Measurements from ENCODE around the gene PPP2R2B.
"Not testable (repeated sequence)": the region's sequence is repeated elsewhere in the genome, so short reads cannot be mapped to it uniquely, and the experiment has no call there.

PPP2R2B gene

DNA sequence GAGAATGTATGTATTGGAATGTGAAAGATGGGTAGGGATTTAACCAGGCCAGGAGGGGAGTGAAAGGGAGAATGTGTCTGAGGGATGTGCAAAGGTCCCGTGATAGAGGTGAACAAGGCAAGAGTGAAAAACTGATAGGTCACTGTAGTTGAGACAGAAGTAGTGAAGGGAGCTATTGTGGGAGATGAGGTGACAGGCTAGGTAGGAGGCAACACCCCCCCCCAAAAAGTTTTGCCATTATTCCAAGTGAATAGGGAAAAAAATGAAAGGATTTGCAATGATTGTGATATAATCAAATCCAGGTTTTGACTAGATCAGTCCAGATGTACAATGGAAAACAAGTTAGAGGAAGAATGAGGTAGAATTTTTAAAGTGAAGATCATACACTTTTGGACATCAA, 226.0 kb downstream of the PPP2R2B start:
- DNase-seq (ENCODE audit: low read depth in 2 of 2): no peak

DNA sequence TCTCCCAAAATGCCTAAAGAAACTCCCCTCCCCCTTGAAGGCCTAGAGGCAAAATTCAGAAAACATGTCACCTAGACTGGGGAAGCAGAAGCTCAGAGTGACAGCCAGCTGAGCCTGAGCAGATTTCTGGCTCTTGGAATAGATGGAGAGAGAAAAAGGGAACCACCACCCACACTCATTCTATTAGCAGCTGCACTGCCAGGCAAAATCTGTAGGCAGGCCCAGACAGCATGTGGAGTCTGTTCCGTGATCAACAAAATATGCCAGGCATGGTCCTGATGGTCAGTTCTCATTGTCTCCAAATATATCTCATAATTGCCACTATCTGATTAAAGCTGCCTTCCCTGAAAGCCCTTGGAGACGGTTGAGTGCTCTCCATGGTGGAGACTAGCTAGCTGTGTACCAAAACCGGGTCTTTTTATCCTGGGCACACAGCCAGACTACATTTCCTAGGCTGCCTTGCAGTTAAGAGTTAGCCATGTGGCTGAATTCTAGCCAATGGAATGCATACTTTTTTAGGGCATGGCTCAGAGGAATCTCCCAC, 230.8 kb downstream of the PPP2R2B start:
- DNase-seq (ENCODE audit: low read depth in 2 of 2): no peak

DNA sequence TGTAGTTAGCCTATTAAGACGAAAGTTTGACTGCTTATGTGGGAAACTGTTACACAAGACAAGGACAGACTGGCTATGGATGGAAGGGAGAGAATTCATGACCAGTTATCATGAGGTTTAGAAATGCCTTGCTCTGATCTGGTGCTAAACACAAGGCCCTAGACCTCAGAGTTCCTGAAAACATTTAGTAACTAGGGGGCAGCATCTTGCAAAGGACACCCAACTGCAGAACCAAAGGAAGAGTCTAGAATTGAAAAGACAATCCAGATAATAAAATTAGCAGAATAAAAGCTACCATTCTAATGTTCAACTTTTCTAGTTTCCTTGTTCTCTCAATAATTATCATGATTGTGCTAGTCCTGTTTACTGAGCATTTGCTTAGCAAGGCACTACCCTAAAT, 232.1 kb downstream of the PPP2R2B start:
- no peak for DNase-seq (ENCODE audit: low read depth in 2 of 2)

DNA sequence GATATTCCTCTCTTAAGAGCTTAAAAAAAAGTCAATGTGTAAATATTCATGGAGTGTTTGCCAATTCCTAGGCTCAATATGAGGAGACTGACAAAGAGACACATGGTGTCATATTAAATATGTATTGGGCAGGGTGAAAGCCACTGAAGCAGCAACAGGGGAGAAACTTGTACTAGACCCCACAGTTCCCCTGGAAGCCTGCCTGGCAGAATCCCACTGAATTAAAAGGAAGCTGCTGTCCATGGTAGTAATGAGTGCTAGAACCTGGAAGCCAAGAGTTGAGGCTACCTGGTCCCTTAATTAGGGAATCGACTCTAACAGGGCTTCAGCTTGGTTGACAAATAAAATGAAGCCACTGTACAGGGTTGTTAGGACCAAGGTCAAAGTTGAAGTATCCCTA, 233.2 kb downstream of the PPP2R2B start:
- no peak for DNase-seq (ENCODE audit: low read depth in 2 of 2)

DNA sequence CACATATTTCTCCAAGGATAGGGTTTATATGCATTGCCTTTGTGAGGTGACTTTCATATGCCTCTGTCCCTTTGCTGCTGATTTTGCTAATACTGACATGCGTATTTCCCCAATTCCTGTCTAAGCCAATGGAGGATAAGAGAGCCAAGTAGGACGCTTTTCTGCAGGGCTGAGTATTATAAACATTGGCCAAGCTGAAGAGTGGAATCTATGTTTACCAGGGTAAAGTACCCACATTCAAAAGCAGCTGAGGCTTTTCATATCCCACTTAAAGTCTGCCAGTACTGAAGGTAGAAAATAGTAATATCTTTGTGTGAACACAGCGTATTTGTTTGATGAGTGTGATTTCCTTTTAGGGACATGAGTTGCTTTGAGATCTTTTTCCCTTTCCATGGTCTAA, 233.7 kb downstream of the PPP2R2B start:
- DNase-seq (ENCODE audit: low read depth in 2 of 2): no peak

DNA sequence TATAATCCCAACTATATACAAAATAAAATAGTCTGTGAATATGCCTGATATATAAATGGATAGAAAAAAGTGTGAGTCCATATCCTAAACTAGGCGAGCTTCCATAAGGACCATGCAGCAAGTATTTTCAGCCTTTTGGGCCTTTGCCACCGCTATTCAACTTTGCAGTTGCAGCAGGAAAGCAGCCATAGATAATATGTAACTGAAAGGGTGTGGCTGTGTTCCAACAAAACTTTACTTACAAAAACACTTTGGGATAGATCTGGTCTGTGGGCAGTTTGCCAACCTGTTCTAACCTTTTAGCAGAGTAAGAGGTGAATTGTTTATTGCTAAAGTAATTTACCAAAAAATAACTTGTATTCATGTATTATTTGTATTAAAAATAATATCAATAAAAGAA, 234.8 kb downstream of the PPP2R2B start:
- DNase-seq (ENCODE audit: low read depth in 2 of 2): no peak

DNA sequence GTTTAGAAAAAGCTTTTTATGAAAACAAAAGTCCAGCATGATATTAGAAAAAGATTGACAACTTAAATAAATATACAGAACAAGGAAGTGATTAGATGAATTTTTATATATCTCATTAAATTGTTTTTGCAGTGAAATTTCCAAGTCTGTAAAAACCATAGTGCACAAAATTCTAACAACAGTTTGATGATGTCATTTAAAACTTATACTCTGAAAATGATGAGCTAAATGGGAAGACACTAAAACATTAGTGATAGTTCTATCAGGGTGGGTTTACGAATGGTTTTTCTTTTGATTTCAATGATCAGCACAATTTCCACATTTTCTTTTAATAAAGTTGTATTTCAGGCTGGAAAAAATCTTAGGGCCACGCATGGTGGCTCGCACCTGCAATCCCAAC, 236.1 kb downstream of the PPP2R2B start:
- no peak for DNase-seq (ENCODE audit: low read depth in 2 of 2)

DNA sequence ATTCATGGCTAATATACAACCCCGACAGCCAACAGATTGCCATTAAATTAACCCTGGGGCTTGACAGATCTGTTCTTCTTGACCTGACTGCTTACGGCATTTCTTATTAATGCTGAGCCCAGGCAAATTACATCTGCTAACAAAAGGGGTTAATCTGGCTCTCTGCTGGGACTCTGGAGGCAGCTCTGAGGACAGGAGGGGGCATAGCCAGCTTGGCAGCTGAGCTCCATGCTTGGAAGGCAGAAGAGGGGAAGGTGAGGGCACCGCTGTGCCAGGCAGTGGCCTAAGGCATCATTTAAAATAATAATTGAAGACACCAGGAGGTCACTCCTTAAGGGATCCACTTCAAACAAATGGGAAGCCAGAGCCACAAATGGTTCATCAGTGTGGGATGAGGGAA, 236.6 kb downstream of the PPP2R2B start:
- DNase-seq (ENCODE audit: low read depth in 2 of 2): no peak

DNA sequence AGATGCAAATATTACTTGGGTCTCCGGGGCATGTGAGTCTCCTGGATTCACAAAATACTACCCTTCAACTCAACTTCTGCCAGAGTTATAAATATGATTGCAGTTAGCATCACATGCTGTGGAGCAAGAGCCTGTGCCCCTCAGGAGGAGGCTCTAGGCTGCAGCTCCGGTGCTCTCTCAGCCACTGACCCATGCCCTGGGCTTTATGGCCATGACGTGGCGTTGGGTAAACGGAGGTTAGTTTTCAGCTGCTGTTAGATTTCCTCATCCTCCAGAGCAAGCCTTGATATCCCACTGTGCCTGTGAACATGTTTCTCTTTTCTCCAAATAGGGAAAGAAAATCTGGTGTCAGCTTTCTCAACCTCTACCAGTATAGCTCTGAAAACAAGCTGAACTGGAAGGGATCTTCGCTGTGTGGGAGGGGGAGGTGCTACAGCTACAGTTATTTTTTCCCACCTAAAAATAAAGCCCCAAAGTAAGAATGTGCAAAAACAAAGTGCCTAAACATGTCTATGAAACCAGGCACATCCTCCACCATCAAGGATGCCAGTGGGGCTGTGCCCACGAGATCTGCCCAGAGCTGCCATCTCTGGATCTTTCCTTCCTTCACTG, 238.2 kb downstream of the PPP2R2B start:
- no peak for DNase-seq (ENCODE audit: low read depth in 2 of 2)

DNA sequence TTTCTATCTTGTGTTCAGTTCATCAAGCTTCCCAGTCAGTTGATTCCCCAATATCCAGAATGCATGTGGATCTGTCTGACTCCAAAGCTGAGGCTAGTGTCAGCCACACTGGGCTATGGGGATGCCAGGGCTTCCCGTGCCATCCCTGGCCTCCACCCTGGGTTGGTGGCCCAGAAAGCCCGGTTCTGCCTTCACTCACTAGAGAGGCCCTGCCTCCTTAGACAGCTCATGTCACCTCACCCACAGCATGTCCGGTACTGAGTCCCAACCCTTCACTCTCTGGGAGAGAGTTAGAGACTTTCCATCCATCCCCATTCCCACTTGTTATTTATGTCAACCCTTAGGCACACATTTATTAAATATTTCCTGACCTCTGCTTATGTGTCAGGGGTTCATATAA, 243.1 kb downstream of the PPP2R2B start:
- no peak for DNase-seq (ENCODE audit: low read depth in 2 of 2)

DNA sequence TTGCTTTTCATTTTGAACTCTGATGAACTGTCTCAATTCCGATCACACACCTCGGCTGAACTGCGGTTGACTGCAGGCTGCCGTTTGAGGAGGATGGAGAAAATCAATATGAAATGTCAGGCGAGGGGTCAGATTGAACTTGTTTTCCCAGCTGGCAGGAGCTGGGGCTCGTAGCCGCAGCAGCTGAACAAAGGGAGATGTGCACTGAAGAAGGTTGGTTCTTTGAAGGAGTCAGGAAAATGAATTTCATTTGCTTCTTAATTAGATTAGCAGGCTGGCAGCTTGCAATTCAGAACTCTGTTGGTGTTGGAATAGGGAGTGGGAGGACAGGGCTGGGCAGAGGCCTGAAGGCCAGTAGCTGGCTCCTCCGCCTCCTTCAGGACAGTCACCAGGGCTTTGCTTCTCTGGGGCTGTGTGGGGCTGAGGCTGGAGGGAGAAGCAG, 245.2 kb downstream of the PPP2R2B start:
- no peak for DNase-seq (ENCODE audit: low read depth in 2 of 2)

DNA sequence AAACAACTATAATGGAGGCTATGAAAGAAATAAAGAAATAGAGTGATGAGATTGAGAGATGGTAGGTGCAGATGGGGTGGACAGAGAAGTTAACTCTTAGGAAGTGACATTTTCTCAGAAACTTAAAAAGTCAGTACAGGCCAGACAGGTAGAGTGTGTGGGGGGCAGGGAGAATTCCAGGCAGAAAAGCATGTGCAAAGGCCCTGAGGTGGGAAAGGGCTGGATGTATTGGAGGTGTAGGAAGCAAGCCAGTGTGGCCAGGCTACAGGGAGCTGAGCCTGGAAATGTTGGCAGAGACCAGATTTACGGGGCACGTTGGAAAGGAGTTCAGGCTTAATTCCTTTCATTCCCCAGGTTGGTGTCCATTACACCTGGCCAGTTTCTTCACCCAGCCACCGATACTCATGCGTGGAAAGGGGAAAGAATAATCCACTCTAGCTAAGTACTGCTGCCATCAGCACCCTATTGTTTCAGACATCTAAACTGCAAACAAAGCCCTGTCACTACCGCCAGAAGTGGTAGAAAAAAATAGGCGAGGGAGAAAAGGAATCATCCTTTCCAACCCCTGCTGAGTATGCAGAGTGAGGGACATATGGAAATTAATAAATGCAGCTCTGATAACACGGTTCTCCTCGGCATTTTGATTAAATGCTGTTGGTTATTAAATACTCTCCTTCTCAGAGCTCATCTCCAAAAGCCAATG, 245.8 kb downstream of the PPP2R2B start:
- no peak for DNase-seq (ENCODE audit: low read depth in 2 of 2)

DNA sequence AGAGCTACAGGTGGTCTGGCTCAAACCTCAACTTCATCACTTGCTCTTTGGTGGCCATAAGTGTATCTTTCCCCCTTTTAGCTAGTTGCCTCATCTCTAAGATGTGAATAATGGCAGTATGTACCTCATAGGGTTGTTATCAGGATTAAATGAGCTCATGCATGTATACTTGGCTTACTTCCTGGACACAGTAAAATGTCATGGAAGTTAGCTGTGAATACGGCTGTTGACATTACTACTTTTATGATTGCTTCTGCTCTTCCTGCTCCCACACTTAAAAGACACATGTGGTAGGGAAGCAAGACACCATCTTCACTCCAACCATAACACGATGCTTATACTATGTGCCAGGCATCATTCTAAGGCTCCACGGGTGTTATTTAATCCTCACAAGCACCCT, 248.1 kb downstream of the PPP2R2B start:
- no peak for DNase-seq (ENCODE audit: low read depth in 2 of 2)

DNA sequence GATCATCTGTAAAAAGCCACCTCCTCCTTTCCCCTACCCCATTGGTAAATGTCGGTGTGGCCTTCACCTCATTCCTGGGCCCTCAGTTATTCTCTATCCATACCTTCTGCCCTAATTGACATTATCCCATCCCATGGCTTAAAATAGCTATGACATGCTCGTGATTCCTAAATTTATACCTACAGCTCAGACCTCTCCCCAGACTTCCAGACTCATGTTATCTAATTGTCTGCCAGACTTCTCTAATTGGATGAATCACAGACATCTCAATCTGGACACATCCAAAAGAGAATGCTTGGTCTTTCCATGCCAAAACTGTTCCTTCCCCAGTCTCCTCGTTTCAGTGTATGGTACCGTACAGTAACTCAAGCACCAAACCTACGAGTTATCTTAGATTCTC, 249.6 kb downstream of the PPP2R2B start:
- no peak for DNase-seq (ENCODE audit: low read depth in 2 of 2)

DNA sequence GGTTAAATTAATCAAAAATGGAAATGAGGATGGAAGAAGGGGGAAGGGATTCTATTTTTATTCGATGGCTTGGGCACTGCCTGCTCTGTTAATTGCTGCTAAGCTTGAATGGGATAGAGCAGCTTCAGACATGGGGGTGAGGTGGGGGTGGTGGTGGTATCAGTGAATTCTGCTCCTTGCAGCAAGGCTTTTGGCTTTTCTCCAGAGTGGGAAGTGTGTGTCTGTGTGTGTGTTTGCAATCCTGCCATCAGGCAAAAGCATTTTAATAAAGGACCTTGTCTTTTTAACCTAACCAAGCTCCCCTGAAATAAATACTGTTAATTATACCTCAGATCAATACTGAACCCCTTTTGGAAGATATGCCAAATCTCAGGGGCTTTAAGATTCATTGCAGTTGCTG, 251.6 kb downstream of the PPP2R2B start:
- no peak for DNase-seq (ENCODE audit: low read depth in 2 of 2)

DNA sequence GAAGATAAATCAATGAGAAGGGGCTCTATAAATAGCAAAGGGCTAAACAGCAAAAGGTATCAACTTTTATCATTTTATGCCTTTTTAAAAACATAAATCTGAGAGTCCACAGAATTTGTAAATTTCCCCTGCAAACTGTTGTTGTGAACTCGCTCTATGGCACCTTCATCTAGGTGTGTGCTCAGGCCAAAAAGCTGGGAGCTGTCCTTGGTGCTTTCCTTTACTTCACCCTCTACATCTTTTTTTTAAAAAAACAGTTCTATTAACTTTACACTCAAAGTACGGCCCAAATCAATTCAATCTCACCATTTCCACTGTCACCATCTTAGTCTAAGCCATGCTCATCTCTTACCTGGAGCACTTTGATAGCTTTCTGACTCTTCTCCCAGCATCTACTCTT, 254.4 kb downstream of the PPP2R2B start:
- DNase-seq (ENCODE audit: low read depth in 2 of 2): no peak

DNA sequence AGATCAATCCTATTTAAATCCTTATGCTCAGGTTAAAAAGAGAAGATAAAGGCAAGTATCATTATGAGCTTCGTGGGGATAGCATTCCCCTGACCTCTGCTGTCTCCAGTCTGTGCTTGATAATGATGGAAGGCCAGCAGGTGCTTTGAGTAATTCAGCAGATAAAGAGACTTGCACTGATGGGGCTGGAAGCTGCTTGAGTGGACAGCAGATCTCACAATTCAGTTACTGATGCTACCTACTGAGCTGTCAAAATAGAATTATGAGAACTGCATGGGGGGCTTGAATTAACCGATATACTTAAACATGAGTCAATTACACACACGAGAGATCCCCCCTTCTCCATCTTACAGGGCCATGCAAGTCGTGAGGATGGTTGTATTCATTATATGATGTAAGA, 254.9 kb downstream of the PPP2R2B start:
- DNase-seq (ENCODE audit: low read depth in 2 of 2): no peak

DNA sequence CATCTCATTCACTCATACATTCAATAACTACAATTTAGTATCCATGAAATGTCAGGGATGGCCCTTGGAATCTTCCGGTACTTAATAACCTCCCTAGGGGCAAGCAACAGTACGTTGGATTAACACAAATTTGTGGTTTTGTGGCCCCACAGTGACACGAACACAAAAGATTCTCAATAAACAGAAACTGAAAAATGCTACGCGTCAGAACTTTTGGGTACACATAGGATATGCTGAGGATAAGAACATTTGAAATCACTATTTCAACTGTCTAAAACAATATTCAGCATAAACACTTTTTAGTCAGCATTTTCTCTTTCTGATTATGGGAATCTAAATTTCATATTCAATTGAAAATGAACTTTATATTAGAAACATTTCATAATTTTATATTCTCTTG, 255.5 kb downstream of the PPP2R2B start:
- DNase-seq (ENCODE audit: low read depth in 2 of 2): no peak

DNA sequence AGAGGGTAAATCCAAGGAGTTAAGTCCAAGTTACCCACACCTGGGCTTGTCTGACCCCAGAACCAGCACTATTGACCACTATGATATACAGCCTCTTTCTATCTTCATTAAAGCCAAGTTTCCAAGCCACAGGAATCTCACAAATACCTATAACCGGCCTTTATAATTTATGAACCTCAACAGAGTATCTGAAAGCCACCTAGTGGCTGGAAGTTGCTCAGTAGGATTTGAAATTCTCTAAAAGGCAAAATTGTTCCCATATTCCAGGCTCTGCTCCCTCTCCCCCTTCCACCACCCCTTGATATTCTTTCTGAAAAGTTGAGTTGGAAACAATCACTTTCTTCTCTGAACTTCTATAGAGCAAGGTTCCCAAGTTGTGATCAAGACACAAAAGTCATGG, 256.2 kb downstream of the PPP2R2B start:
- no peak for DNase-seq (ENCODE audit: low read depth in 2 of 2)

DNA sequence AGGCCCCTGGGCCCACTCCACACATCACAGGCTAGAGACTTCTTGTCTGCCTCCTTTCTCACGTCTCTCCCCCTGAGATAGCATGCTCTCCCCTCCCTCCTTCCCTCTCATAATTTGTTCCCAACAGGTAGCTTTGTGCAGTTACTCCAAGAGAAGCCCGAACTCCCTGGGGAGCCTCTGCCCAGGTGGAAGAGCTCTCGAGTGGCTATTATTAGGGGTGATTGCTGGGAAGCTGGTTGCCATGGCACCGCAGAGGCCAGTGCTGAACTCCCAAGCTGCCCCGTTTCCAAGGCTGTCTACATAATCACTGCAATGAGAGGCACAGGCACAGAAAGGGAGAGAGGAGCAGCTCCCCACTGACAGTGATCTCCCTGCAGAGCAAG, 257.9 kb downstream of the PPP2R2B start:
- DNase-seq (ENCODE audit: low read depth in 2 of 2): no peak

DNA sequence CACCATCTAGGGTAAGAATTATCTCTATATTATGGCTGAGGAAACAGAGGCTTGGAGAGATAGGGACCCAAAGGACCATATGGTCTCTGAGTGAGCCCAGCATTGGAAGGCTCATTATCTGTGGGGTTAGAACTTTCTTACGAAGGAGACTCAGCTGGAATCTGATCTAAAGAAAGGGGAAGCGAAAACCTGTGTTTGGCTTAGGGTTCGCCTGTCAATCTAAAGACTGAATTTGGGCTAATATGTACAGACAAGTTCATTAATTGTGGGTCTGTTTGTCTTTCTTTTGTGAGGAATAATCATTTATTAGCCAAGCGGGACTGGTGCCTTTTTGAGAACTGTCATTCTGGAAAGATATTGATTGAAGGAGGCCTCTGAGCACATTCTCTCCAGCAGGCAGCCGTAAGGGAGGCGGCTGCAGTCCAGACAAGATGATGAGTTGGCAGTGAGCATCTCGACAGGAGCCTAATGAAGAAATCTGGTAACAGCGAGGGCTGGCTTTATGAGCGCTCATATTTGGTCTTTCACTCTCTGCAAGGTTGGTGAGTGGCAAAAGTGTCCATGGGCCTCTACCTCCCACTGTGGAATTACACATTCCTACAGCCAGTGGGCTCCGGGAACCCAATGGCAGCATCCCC, 258.4 kb downstream of the PPP2R2B start:
- no peak for DNase-seq (ENCODE audit: low read depth in 2 of 2)

DNA sequence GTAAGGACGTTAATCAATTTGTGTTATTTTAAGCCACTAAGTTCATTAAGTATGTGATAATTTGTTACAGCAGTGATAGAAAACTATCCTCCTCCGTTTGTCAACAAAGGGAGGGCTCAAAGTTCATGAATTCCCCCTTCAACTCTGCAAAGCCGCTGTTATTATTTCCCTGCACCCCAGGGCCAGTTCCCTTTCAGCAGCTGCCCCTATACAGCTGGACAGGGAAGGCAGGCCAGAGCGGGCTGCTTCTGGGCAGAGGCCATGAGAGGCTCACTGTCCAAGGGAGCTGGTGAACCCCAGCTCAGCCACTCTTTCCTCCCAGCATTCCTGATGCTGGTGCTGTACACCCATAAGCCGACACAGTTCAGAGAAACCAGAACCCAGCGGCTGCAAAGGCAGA, 260.1 kb downstream of the PPP2R2B start:
- DNase-seq (ENCODE audit: low read depth in 2 of 2): no peak

DNA sequence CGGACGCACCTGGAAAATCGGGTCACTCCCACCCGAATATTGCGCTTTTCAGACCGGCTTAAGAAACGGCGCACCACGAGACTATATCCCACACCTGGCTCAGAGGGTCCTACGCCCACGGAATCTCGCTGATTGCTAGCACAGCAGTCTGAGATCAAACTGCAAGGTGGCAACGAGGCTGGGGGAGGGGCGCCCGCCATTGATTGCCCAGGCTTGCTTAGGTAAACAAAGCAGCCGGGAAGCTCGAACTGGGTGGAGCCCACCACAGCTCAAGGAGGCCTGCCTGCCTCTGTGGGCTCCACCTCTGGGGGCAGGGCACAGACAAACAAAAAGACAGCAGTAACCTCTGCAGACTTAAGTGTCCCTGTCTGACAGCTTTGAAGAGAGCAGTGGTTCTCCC, 268.8 kb downstream of the PPP2R2B start:
- not testable (repeated sequence) for DNase-seq (ENCODE audit: low read depth in 2 of 2)

Data from fibroblast of skin of left biceps (primary cell).